CD4-positive, alpha-beta T cell treated with Interferon gamma for 1 hour (primary cell): Measurements from ENCODE around the gene IGF1.
"Not testable (repeated sequence)": the region's sequence is repeated elsewhere in the genome, so short reads cannot be mapped to it uniquely, and the experiment has no call there.

Experiments
- DNase-seq: peaks from one replicate; pipeline ENCODE4 v3.0.0-alpha.2; 2020

The IGF1 gene

DNA sequence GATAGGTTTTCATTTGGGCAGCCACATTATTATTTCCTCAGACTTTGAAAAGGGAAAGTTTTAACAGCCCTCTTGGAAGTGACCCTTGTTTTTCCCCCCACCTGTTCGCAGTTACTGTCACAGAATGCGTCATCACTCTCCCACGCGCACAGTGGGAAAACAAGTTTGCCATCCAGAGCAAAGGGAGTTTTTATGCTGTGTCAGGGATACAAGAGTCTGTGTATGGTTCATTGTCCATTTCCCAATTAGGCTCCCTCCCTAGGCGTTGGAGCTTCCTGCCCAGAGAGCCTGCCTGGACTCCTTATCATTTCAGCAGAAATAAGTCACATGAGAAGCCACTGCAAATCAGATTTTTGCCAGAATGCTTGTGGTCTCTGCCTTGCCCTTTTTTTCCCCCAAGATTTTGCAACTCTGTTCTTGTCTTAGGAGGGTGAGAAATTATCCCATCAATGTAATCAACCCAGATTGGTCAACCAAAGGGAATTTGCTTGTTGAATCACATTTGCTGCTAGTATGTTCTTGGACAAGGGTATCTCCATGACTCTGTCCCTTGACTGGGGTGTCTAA, 104.1 kb downstream of the IGF1 start:
- DNase-seq = no peak

DNA sequence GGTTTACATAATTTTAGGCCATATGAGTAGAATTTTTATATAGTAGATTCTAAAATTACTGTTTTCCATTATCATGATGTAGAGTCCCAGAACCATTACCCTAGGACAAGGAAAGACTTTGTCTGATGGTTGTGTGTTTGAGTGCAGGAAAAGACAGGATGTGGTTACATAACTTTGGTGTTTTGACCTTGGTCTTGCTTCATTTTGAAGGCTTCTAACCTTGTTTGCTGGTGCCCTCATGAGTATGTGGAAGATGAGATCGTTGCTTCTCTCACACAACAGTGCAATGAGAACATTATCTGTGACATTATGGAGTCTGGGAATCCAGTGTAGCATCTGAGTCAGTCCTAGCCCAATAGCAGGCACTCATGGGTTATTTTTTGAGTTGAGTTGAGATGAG, 106.2 kb downstream of the IGF1 start:
- DNase-seq = no peak

DNA sequence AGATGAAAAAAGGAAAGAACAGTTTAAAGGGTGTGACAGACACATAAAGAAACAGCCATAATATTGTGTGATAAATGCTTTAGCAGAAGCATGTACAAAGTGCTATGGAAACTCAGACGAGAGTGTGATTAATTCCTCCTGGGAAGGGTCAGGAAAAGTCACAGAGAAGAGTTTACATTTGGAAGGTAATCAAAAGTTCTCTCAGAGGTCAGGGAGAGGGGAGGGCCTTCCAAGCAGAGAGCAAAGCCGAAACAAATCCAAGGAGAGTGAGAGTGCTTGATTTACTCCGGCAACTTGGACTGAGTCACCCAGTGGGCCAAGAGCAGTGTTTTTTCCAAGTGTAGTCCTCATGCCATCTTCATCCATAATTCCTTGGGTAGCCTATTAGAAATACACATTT, 108.3 kb downstream of the IGF1 start:
- DNase-seq = no peak

DNA sequence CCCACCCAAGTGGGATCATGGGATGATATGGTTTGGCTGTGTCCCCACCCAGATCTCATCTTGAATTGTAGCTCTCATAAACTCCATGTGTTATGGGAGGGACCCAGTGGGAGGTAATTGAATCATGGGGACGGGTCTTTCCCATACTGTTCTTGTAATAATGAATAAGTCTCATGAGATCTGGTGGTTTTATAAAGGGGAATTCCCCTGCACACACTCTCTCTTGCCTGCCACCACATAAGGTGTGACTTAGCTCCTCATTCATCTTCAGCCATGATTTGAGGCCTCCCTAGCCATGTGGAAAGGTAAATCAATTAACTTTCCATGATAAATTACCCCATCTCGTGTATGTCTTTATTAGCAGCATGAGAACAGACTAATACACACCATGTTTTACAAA, 109.2 kb downstream of the IGF1 start:
- no peak for DNase-seq

DNA sequence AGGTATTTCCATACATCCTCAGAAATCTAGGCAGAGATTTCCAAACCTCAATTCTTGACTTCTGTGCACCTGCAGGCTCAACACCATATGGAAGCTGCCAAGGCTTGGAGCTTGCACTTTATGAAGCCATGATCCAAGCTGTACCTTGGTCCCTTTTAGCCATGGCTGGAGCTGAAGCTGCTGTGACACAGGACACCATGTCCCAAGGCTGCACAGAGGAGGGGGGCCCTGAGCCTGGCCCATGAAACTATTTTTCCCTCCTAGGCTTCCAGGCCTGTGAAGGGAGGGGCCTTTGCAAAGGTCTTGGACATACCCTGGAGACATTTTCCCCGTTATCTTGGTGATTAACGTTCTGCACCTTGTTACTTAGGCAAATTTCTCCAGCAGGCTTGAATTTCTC, 110.5 kb downstream of the IGF1 start:
- DNase-seq = no peak

DNA sequence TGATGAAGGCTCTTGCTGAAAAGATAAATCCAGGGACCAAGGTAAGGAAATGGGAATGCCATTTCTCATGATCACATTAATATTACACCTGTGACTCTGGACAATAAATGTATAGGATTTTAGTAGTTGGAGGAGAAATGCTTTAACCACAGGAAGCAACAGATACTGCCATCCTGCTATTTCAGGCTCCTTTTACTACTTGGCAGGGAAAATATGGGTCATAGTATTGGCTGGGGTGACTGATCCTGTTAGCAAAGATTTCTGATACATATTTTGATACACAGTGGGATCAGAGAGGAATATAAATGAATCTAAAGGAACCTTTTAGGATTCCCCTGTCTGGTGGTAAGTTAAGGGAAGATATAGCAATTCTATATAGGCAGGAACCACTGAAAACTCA, 115.0 kb downstream of the IGF1 start:
- DNase-seq = no peak

DNA sequence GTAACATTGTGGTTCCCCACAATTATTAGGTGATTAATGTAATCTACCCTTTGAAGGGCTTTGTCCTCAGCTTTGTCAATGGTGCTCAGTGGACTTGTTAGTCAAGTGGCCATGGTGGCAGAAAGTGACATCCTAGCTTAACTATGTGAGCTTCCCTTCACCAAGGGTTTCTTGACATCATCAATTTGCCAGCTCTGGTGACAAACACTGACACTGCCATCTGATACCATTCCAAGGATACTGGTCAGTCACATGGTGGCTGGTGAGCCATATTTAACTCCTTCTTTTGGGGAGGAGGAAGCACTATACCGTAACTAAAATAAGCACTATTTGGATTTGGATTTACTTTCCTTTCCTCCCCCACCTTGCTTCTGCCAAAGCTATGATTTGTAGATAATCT, 115.7 kb downstream of the IGF1 start:
- DNase-seq = no peak

- DNase-seq = no peak
These were observed 123.7 kb downstream of the IGF1 start for GRCh38 chr12:102356690-102357089.

- DNase-seq = not testable (repeated sequence)
These were observed 126.1 kb downstream of the IGF1 start for GRCh38 chr12:102354281-102354680.

- DNase-seq = no peak
These were observed 129.0 kb downstream of the IGF1 start for GRCh38 chr12:102351322-102351721.

DNA sequence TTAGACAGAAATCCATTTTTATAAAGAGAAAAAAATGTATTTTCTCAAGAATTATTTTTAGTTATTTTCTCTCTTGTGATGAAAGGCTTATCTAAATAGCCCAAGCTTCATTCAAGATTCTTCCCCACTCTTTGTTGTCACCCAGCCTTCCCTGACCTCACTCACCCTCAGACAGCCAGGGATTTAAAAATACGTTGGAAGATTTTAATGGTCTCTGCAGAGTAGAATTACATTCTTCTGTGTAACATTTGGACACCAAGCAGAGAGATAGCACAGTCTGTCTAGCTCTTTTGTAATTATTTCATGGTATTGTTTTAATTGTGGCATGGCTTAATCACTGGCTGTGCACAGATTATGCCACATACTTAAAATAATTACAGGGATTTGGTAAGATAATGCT, 130.3 kb downstream of the IGF1 start:
- no peak for DNase-seq

DNA sequence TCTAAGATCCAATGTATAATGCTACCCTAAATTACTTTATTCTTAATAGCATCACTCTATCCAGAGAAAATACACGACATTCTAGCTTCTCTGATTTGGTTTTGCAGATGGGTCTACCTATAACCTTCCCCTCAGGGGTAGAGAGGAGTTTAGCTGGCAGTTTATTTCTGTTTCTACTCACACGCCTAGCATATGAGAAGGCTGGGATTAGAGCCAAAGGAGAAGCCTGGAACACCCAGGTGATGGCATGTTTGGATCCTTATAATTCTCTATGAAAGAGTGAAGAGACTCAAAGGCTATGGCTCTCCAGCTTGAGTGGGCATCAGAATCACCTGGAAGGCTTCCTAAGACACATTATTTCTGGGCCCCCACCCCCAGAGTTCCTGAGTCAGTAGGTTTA, 131.3 kb downstream of the IGF1 start:
- no peak for DNase-seq

- DNase-seq = no peak
These were observed 132.6 kb downstream of the IGF1 start for GRCh38 chr12:102347811-102348210.
